ENCODE results near the gene APBA3.

APBA3 gene

GRCh38 chr19:3780786-3781304 lies 19.4 kb upstream of the APBA3 start:
- H3K4me3 Mint-ChIP-seq, result no peak overlapping the region
- H3K36me3 Mint-ChIP-seq, result peaks cover 31% of the 10 kb centered on the region
- peaks cover 22% of the 10 kb centered on the region for H3K4me1 Mint-ChIP-seq
- H3K9me3 Mint-ChIP-seq, result peaks cover 12% of the 10 kb centered on the region
- H3K27ac Mint-ChIP-seq, result no peak overlapping the region
- ATAC-seq (no peak), DNase-seq (ENCODE audit: low spot score in 2 of 2) (no peak)

DNA sequence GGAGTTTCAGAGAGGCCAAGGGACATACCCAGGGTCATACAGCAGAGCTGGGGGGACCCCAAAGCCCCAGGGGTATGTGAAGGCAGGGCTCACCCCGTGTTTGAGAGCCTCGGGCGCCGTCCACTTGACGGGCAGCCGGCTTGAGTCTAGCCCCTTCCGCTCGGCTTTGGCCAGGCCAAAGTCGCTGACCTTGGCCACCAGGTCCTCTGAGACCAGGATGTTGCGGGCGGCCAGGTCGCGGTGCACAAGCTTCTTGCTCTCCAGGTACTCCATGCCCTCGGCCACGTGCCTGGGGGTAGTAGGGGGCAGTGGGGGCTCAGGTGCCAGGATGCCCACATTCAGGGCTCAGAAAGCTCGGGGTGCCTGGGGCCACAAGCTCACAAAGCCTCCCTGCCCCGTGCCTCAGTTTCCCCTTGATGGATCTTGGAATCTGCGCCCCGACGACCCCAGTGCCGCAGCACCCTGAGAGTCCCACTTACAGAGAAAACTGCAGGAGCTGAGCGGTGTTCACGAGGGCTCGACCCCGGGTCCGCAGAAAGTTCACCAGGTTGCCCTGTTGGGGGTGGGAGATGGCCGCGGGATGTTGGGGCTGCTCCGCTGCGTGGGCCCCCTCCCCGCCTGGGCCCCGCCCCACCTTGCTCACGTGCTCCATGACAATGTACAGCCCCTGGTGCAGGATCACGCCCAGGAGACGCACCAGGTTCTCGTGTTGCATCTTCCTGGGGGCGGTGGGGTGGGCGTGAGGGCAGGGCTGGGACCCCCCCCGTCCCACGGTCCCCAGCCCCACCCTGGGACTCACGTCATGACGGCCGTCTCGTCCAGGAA lies 17.6 kb upstream of the APBA3 start:
- Mint-ChIP-seq H3K36me3 (peaks cover 23% of the 10 kb centered on the region), H3K4me3 (no peak overlapping the region), H3K9me3 (peaks cover 12% of the 10 kb centered on the region), H3K27ac (no peak overlapping the region), H3K4me1 (peaks cover 13% of the 10 kb centered on the region)
- ATAC-seq, result no peak
- no peak for DNase-seq (ENCODE audit: low spot score in 2 of 2)

GRCh38 chr19:3778104-3778867 lies 16.8 kb upstream of the APBA3 start:
- Mint-ChIP-seq H3K36me3 (peaks cover 17% of the 10 kb centered on the region), H3K4me3 (no peak overlapping the region), H3K27ac (no peak overlapping the region), H3K9me3 (peaks cover 12% of the 10 kb centered on the region), H3K4me1 (peaks cover 13% of the 10 kb centered on the region)
- ATAC-seq (no peak), DNase-seq (ENCODE audit: low spot score in 2 of 2) (no peak)

- ATAC-seq, result no peak
- no peak for DNase-seq (ENCODE audit: low spot score in 2 of 2)
- Mint-ChIP-seq H3K4me3 (no peak overlapping the region), H3K4me1 (peaks cover 4% of the 10 kb centered on the region), H3K9me3 (peaks cover 4% of the 10 kb centered on the region), H3K27ac (no peak overlapping the region), H3K36me3 (peaks cover 11% of the 10 kb centered on the region)
Measured at GRCh38 chr19:3776479-3777040, 15.1 kb upstream of the APBA3 start.

GRCh38 chr19:3775831-3776230 lies 14.3 kb upstream of the APBA3 start:
- ATAC-seq, result no peak
- Mint-ChIP-seq H3K4me1 (no peaks in the 10 kb centered on the region), H3K36me3 (peaks cover 11% of the 10 kb centered on the region), H3K27ac (no peak overlapping the region), H3K4me3 (no peak overlapping the region), H3K9me3 (peaks cover 3% of the 10 kb centered on the region)
- no peak for DNase-seq (ENCODE audit: low spot score in 2 of 2)

GRCh38 chr19:3775374-3775711 lies 13.9 kb upstream of the APBA3 start:
- H3K4me1 Mint-ChIP-seq, result no peaks in the 10 kb centered on the region
- H3K9me3 Mint-ChIP-seq, result peaks cover 3% of the 10 kb centered on the region
- no peak overlapping the region for H3K4me3 Mint-ChIP-seq
- DNase-seq (ENCODE audit: low spot score in 2 of 2) (no peak), ATAC-seq (no peak)
- no peak overlapping the region for H3K27ac Mint-ChIP-seq
- H3K36me3 Mint-ChIP-seq, result peaks cover 11% of the 10 kb centered on the region

DNA sequence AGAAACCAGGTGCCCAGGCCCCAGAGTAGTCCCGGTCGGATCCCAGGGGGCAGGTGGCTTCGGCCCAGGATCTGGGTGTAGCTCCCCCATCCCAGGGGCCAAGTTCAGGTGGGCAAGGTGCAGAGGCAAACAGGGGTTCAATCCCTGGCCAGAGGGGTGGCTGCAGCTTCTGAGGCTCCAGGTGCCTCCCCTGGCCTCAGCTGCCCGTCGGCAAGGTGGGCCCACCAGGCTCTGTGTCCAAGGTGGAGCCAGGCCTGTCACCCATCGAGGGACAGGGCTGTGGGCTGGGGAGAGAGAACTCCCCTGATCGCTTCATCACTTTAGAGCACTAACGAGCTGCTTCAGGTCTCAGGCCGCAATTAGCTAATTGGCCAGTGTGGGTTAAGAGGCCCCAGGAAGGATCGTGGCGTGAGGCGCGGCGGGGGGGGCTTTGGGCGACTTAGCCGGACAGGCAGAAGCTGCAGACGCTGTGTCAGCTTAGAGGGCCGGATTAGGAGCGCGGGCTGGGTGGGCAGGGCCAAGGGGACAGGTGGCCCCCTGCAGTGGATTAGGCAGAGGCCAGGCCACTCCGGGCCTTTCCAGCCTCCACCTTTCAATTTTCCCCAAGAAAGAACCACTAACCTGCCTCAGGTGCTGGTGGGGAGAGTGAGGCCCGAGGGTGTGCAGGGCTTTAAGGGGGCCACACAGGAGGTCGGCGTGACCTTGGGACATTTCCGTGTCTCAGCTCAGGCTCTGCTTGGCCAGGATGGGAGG lies 13.3 kb upstream of the APBA3 start:
- H3K27ac Mint-ChIP-seq, result peak overlapping the region; percentile 35
- DNase-seq (ENCODE audit: low spot score in 2 of 2) (no peak), ATAC-seq (no peak)
- peaks cover 3% of the 10 kb centered on the region for H3K9me3 Mint-ChIP-seq
- H3K4me3 Mint-ChIP-seq, result no peak overlapping the region
- no peaks in the 10 kb centered on the region for H3K4me1 Mint-ChIP-seq
- peaks cover 13% of the 10 kb centered on the region for H3K36me3 Mint-ChIP-seq

DNA sequence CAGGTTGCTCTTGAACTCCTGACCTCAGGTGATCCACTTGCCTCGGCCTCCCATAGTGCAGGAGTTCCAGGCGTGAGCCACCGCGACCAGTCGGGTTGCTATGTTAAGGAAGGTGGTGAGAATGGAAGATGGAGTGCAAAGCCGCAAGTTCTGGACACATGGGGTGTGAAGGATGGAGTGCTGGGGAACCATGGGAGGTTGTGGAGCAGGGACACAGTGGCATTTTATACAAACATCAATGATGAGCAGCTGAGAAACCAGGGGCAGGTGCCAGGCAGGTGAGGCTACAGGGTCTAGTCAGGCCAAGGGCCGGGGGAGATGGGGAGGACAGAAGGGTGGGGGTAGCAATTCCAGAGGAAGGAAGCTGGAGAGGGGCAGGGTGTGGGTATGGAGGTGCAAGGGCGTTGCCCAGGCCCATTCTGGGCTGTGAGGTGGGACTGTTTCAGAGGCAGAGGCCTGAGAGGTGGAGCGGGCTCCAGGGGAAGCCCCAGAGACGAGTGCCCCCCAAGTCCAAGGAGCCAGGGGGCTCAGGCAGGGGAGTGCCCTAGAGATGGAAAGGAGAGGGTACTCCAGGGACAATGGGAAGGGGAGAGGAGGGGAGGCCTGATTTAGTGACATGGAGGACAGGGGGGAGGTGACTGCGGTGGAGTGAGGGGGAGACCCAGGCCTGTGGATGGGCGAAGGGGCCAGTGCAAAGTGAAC lies 12.5 kb upstream of the APBA3 start:
- DNase-seq (ENCODE audit: low spot score in 2 of 2) (no peak), ATAC-seq (no peak)
- H3K9me3 Mint-ChIP-seq, result peaks cover 3% of the 10 kb centered on the region
- H3K4me1 Mint-ChIP-seq, result no peaks in the 10 kb centered on the region
- no peak overlapping the region for H3K4me3 Mint-ChIP-seq
- peak overlapping the region; percentile 35 for H3K27ac Mint-ChIP-seq
- peaks cover 20% of the 10 kb centered on the region for H3K36me3 Mint-ChIP-seq

DNA sequence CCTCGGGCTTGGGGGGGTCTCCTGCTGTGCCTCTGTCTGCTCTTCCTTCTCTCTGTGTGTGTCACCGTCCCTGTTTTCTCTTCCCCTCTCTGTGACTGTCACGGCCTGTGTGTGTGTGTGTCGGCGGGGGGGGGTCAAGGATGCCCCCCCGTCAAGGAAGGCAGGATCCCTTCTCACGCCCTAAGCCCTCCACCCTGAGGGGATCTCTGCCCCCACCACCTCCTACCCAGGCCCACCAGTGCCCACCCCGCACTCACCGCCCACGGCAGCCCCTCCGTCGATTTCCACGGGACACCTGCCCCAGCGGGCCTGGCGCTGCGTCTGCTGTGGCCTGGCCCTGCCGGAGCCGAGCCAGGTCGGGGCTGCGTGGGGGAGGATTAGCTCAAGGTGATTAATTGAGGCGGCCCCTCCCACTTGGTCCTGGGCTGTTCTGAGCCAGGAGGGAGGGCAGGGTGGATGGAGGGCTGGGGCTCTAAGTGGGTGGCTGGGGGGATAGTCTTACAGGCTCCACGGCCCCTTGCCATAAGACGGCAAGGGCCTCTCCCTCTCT lies 10.5 kb upstream of the APBA3 start, which contains the start of gene RAX2:
RAX2 (minus strand) TSS at position 323 of the 550 bp plus-strand sequence. CDS start 486 bp downstream, outside the sequence.
- ATAC-seq (no peak), DNase-seq (ENCODE audit: low spot score in 2 of 2) (no peak)
- peaks cover 3% of the 10 kb centered on the region for H3K9me3 Mint-ChIP-seq
- H3K36me3 Mint-ChIP-seq, result peaks cover 33% of the 10 kb centered on the region
- no peak within 1 kb of the TSS for H3K27ac Mint-ChIP-seq
- H3K4me1 Mint-ChIP-seq, result peaks cover under 1% of the 10 kb centered on the region
- H3K4me3 Mint-ChIP-seq, result no peak within 1 kb of the TSS

- no peak overlapping the region for H3K27ac Mint-ChIP-seq
- DNase-seq (ENCODE audit: low spot score in 2 of 2) (no peak), ATAC-seq (no peak)
- H3K4me3 Mint-ChIP-seq, result no peak overlapping the region
- H3K9me3 Mint-ChIP-seq, result no peaks in the 10 kb centered on the region
- H3K4me1 Mint-ChIP-seq, result peaks cover 8% of the 10 kb centered on the region
- H3K36me3 Mint-ChIP-seq, result peaks cover 36% of the 10 kb centered on the region
Measured at GRCh38 chr19:3771000-3771905, 9.8 kb upstream of the APBA3 start.

GRCh38 chr19:3770136-3770999 lies 8.9 kb upstream of the APBA3 start:
- peaks cover 10% of the 10 kb centered on the region for H3K4me1 Mint-ChIP-seq
- no peaks in the 10 kb centered on the region for H3K9me3 Mint-ChIP-seq
- no peak for DNase-seq (ENCODE audit: low spot score in 2 of 2)
- H3K4me3 Mint-ChIP-seq, result no peak overlapping the region
- H3K36me3 Mint-ChIP-seq, result peaks cover 43% of the 10 kb centered on the region
- H3K27ac Mint-ChIP-seq, result no peak overlapping the region
- no peak for ATAC-seq

GRCh38 chr19:3769494-3769893 lies 8.0 kb upstream of the APBA3 start:
- no peak for ATAC-seq
- no peak overlapping the region for H3K27ac Mint-ChIP-seq
- no peaks in the 10 kb centered on the region for H3K9me3 Mint-ChIP-seq
- H3K4me3 Mint-ChIP-seq, result no peak overlapping the region
- peaks cover 51% of the 10 kb centered on the region for H3K36me3 Mint-ChIP-seq
- DNase-seq (ENCODE audit: low spot score in 2 of 2), result no peak
- peaks cover 10% of the 10 kb centered on the region for H3K4me1 Mint-ChIP-seq

DNA sequence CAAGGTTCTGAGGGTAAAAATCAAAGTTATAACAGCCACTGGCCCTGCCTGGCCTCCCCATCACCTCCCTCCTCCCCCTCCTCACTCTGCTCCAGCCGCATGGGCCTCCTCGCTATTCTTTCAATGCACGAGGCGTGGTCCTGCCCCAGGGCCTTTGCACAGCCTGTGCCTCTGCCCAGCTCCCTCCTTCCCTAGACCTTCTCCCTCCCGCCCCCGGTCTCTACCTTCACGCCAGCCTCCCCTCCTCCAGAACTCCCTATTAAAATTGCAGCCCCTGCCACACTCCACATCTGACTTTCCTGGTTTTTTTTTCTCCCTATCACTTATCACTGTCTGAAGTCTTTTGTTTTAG lies 7.2 kb upstream of the APBA3 start:
- Mint-ChIP-seq H3K4me3 (no peak overlapping the region), H3K4me1 (peaks cover 10% of the 10 kb centered on the region), H3K27ac (peak overlapping the region; percentile 62), H3K9me3 (no peaks in the 10 kb centered on the region), H3K36me3 (peaks cover 53% of the 10 kb centered on the region)
- ATAC-seq (no peak), DNase-seq (ENCODE audit: low spot score in 2 of 2) (no peak)

Data from stimulated activated effector memory CD8-positive, alpha-beta T cell treated with anti-CD3 and anti-CD28 coated beads, Interleukin-12 subunit alpha, Interleukin-12 subunit beta, amount 100 ng/mL, for 72 hours (primary cell).